Activated T-helper 2 cell treated with anti-CD3 and anti-CD28 coated beads, Interferon-gamma antibody, Interleukin-2, Interleukin-4, amounts not matched to agents 10 μg/mL and 5 μg/mL and 100 μg/mL, durations not matched to agents 14 hours and 24 hours and 36 hours (primary cell): ENCODE data around the gene RAP1GAP. TPM values are rescaled to one million over a fixed set of nuclear protein-coding genes. Genes with fewer than 3 reads are reported as not detected.

Experiments
- DNase-seq: peaks from one replicate; pipeline ENCODE4 v3.0.0; 2021; ENCODE audit warnings: low spot score
- H3K27ac Mint-ChIP-seq: one replicate; pipeline ENCODE4 v1.8.0; 2021; ENCODE audit warnings: mixed read lengths
- H3K27me3 Mint-ChIP-seq: one replicate; pipeline ENCODE4 v1.8.0; 2021; ENCODE audit warnings: low read depth, mixed read lengths
- H3K36me3 Mint-ChIP-seq: one replicate; pipeline ENCODE4 v1.8.0; 2021; ENCODE audit warnings: low read depth, mixed read lengths
- H3K4me1 Mint-ChIP-seq: one replicate; pipeline ENCODE4 v1.8.0; 2021; ENCODE audit warnings: low read depth, mixed read lengths
- H3K4me3 Mint-ChIP-seq: one replicate; pipeline ENCODE4 v1.8.0; 2021; ENCODE audit warnings: low read depth, mild to moderate bottlenecking, moderate library complexity, mixed read lengths
- H3K9me3 Mint-ChIP-seq: one replicate; pipeline ENCODE4 v1.8.0; 2021; ENCODE audit warnings: mixed read lengths
- intact Hi-C: fragments of 100-400 bp; cut with micrococcal nuclease; formaldehyde crosslinking; loops from one replicate; pipeline ENCODE4 v1.15.1; 2023
- total RNA-seq: library from RNA; stranded (reverse); gene quantifications from 2 replicates; pipeline ENCODE4 v1.2.3, GENCODE V29; 2022

RAP1GAP gene
- total RNA-seq, 1 donor from 2014 or later = 0.46 TPM

- H3K9me3 Mint-ChIP-seq = no peaks in the 10 kb centered on the region
- no peaks in the 10 kb centered on the region for H3K27me3 Mint-ChIP-seq
- DNase-seq = no peak
- H3K36me3 Mint-ChIP-seq = no peaks in the 10 kb centered on the region
- H3K4me1 Mint-ChIP-seq = no peaks in the 10 kb centered on the region
- H3K27ac Mint-ChIP-seq = no peak overlapping the region
- intact Hi-C loops = loop anchor here (5.0 kb wide), 1 partner anchor 367 kb away; no protein-coding TSS in a partner anchor
- no peak overlapping the region for H3K4me3 Mint-ChIP-seq
Measured at GRCh38 chr1:21598904-21599303, 70.3 kb downstream of the RAP1GAP start.

- no peaks in the 10 kb centered on the region for H3K36me3 Mint-ChIP-seq
- DNase-seq = no peak
- no peaks in the 10 kb centered on the region for H3K27me3 Mint-ChIP-seq
- H3K4me3 Mint-ChIP-seq = no peak overlapping the region
- no peak overlapping the region for H3K27ac Mint-ChIP-seq
- H3K9me3 Mint-ChIP-seq = no peaks in the 10 kb centered on the region
- H3K4me1 Mint-ChIP-seq = no peaks in the 10 kb centered on the region
- intact Hi-C loops = loop anchor here (5.0 kb wide), 1 partner anchor 366 kb away; no protein-coding TSS in a partner anchor
Measured at GRCh38 chr1:21598417-21598816, 70.7 kb downstream of the RAP1GAP start.

- H3K27me3 Mint-ChIP-seq = no peaks in the 10 kb centered on the region
- H3K9me3 Mint-ChIP-seq = no peaks in the 10 kb centered on the region
- intact Hi-C loops = loop anchor here (5.0 kb wide), 1 partner anchor 365 kb away; no protein-coding TSS in a partner anchor
- no peaks in the 10 kb centered on the region for H3K4me1 Mint-ChIP-seq
- no peak overlapping the region for H3K4me3 Mint-ChIP-seq
- DNase-seq = no peak
- no peak overlapping the region for H3K27ac Mint-ChIP-seq
- H3K36me3 Mint-ChIP-seq = no peaks in the 10 kb centered on the region
Measured at GRCh38 chr1:21597753-21598152, 71.4 kb downstream of the RAP1GAP start.

- intact Hi-C loops = loop anchor here (5.0 kb wide), 1 partner anchor 364 kb away; no protein-coding TSS in a partner anchor
- Mint-ChIP-seq H3K9me3 (no peaks in the 10 kb centered on the region), H3K27ac (no peak overlapping the region)
Measured at GRCh38 chr1:21596628-21597027, 72.5 kb downstream of the RAP1GAP start.

GRCh38 chr1:21596174-21596573, 73.0 kb downstream of the RAP1GAP start:
- Mint-ChIP-seq H3K4me3 (no peak overlapping the region), H3K27ac (no peak overlapping the region), H3K27me3 (peaks cover 3% of the 10 kb centered on the region), H3K9me3 (no peaks in the 10 kb centered on the region), H3K36me3 (no peaks in the 10 kb centered on the region), H3K4me1 (no peaks in the 10 kb centered on the region)
- intact Hi-C loops = loop anchor here (5.0 kb wide), 1 partner anchor 364 kb away; no protein-coding TSS in a partner anchor
- DNase-seq = no peak

More at GRCh38 chr1:21596628-21597027, 72.5 kb downstream of the RAP1GAP start:
- H3K36me3 Mint-ChIP-seq = no peaks in the 10 kb centered on the region
- H3K27me3 Mint-ChIP-seq = peaks cover 3% of the 10 kb centered on the region
- H3K4me3 Mint-ChIP-seq = no peak overlapping the region
- no peak for DNase-seq
- no peaks in the 10 kb centered on the region for H3K4me1 Mint-ChIP-seq

- Mint-ChIP-seq H3K9me3 (no peaks in the 10 kb centered on the region), H3K27me3 (peaks cover 4% of the 10 kb centered on the region), H3K27ac (no peak overlapping the region), H3K4me3 (no peak overlapping the region), H3K36me3 (no peaks in the 10 kb centered on the region), H3K4me1 (no peaks in the 10 kb centered on the region)
- DNase-seq = peak; percentile 34
- intact Hi-C loops = loop anchor here (5.0 kb wide), 1 partner anchor 363 kb away; no protein-coding TSS in a partner anchor
Measured at GRCh38 chr1:21594935-21595897, 73.9 kb downstream of the RAP1GAP start.

GRCh38 chr1:21594501-21594900, 74.7 kb downstream of the RAP1GAP start:
- intact Hi-C loops = no loop called here
- DNase-seq = no peak
- no peaks in the 10 kb centered on the region for H3K36me3 Mint-ChIP-seq
- H3K27me3 Mint-ChIP-seq = peaks cover 4% of the 10 kb centered on the region
- H3K27ac Mint-ChIP-seq = no peak overlapping the region
- no peak overlapping the region for H3K4me3 Mint-ChIP-seq
- H3K4me1 Mint-ChIP-seq = no peaks in the 10 kb centered on the region
- H3K9me3 Mint-ChIP-seq = no peaks in the 10 kb centered on the region

- intact Hi-C loops = no loop called here
- no peaks in the 10 kb centered on the region for H3K4me1 Mint-ChIP-seq
- peaks cover 6% of the 10 kb centered on the region for H3K27me3 Mint-ChIP-seq
- no peaks in the 10 kb centered on the region for H3K9me3 Mint-ChIP-seq
- H3K36me3 Mint-ChIP-seq = no peaks in the 10 kb centered on the region
- no peak overlapping the region for H3K27ac Mint-ChIP-seq
- DNase-seq = no peak
- no peak overlapping the region for H3K4me3 Mint-ChIP-seq
Measured at GRCh38 chr1:21593231-21593630, 75.9 kb downstream of the RAP1GAP start.

- H3K4me3 Mint-ChIP-seq = no peak overlapping the region
- no peaks in the 10 kb centered on the region for H3K36me3 Mint-ChIP-seq
- peaks cover 6% of the 10 kb centered on the region for H3K27me3 Mint-ChIP-seq
- intact Hi-C loops = no loop called here
- H3K9me3 Mint-ChIP-seq = no peaks in the 10 kb centered on the region
- no peaks in the 10 kb centered on the region for H3K4me1 Mint-ChIP-seq
- DNase-seq = no peak
- no peak overlapping the region for H3K27ac Mint-ChIP-seq
Measured at GRCh38 chr1:21592086-21592865, 76.9 kb downstream of the RAP1GAP start.

GRCh38 chr1:21590934-21591333, 78.2 kb downstream of the RAP1GAP start:
- intact Hi-C loops = no loop called here
- DNase-seq = no peak
- Mint-ChIP-seq H3K4me3 (no peak overlapping the region), H3K27me3 (peaks cover 6% of the 10 kb centered on the region), H3K4me1 (no peaks in the 10 kb centered on the region), H3K36me3 (no peaks in the 10 kb centered on the region), H3K9me3 (no peaks in the 10 kb centered on the region), H3K27ac (no peak overlapping the region)

- intact Hi-C loops = no loop called here
- peaks cover 6% of the 10 kb centered on the region for H3K27me3 Mint-ChIP-seq
- H3K4me1 Mint-ChIP-seq = no peaks in the 10 kb centered on the region
- no peak overlapping the region for H3K4me3 Mint-ChIP-seq
- no peak overlapping the region for H3K27ac Mint-ChIP-seq
- no peaks in the 10 kb centered on the region for H3K36me3 Mint-ChIP-seq
- DNase-seq = no peak
- H3K9me3 Mint-ChIP-seq = no peaks in the 10 kb centered on the region
Measured at GRCh38 chr1:21590126-21590880, 78.9 kb downstream of the RAP1GAP start.

- DNase-seq = no peak
- Mint-ChIP-seq H3K27ac (no peak overlapping the region), H3K36me3 (no peaks in the 10 kb centered on the region), H3K9me3 (no peaks in the 10 kb centered on the region), H3K27me3 (peaks cover 6% of the 10 kb centered on the region), H3K4me1 (no peaks in the 10 kb centered on the region), H3K4me3 (no peak overlapping the region)
- intact Hi-C loops = no loop called here
Measured at GRCh38 chr1:21589618-21590017, 79.5 kb downstream of the RAP1GAP start.
